HG03064 (cell line): ENCODE data around the gene NAA10.

Source experiments
- ATAC-seq: cut with Tn5 transposase; IDR thresholded peaks from one replicate; pipeline ENCODE4 v1.9.1; 2021; ENCODE audit warnings: low read depth; ENCODE audit not compliant: unreplicated experiment

NAA10 gene

GRCh38 chrX:153911798-153912197 is 23.0 kb downstream of the NAA10 start:
- ATAC-seq = no peak

- no peak for ATAC-seq
Measured at GRCh38 chrX:153910446-153910845, 24.4 kb downstream of the NAA10 start.

- no peak for ATAC-seq
Measured at GRCh38 chrX:153909980-153910360, 24.9 kb downstream of the NAA10 start.

- ATAC-seq = no peak
Measured at GRCh38 chrX:153909024-153909979, 25.5 kb downstream of the NAA10 start.

- no peak for ATAC-seq
Measured at GRCh38 chrX:153908219-153908860, 26.5 kb downstream of the NAA10 start.

GRCh38 chrX:153907456-153907855 is 27.4 kb downstream of the NAA10 start:
- no peak for ATAC-seq

GRCh38 chrX:153906126-153906917 is 28.5 kb downstream of the NAA10 start:
- no peak for ATAC-seq

- no peak for ATAC-seq
Measured at GRCh38 chrX:153905481-153906095, 29.2 kb downstream of the NAA10 start.

GRCh38 chrX:153903991-153904957 is 30.6 kb downstream of the NAA10 start, which contains the start of gene AVPR2:
Gene AVPR2, plus strand, starts transcription at chrX:153904673. Its CDS starts 473 bp downstream, at chrX:153905146.
- ATAC-seq = no peak

- ATAC-seq = no peak
Measured at GRCh38 chrX:153903238-153903980, 31.4 kb downstream of the NAA10 start.

GRCh38 chrX:153902385-153902784 is 32.5 kb downstream of the NAA10 start:
- ATAC-seq = no peak

- no peak for ATAC-seq
Measured at GRCh38 chrX:153901753-153902140, 33.1 kb downstream of the NAA10 start.

GRCh38 chrX:153900831-153901752 is 33.7 kb downstream of the NAA10 start:
- ATAC-seq = peak; percentile 84

GRCh38 chrX:153897899-153898298 is 36.9 kb downstream of the NAA10 start:
- ATAC-seq = no peak

GRCh38 chrX:153889123-153889522 is 45.7 kb downstream of the NAA10 start:
- ATAC-seq = no peak

- no peak for ATAC-seq
Measured at GRCh38 chrX:153888344-153888743, 46.5 kb downstream of the NAA10 start.

- no peak for ATAC-seq
Measured at GRCh38 chrX:153887385-153887784, 47.5 kb downstream of the NAA10 start.

GRCh38 chrX:153886915-153887314 is 47.9 kb downstream of the NAA10 start:
- ATAC-seq = no peak
